Tibial nerve (tissue), 3 donors: ENCODE results near the gene RANBP17.

Experiments
- CTCF ChIP-seq, 5 experiments: fragments of 200-600 bp in 3 of 5; fragments of 450-650 bp in 2 of 5; sonication (generic) in 3 of 5; IDR thresholded peaks; one replicate each; pipeline ENCODE4 v1.5.1; 2016 to 2019; ENCODE audit warnings: antibody characterized with exemption in 5 of 5, mild to moderate bottlenecking in 3 of 5, moderate library complexity in 2 of 5
- POLR2A ChIP-seq, 2 donors: fragments of 450-650 bp; IDR thresholded peaks; one replicate each; pipeline ENCODE4 v1.6.1; 2017; ENCODE audit warnings: antibody characterized with exemption in 2 of 2, mild to moderate bottlenecking in 2 of 2, moderate library complexity in 2 of 2

- TF ChIP-seq CTCF (IDR thresholded peaks at IDR 0.05) (no peak), POLR2A (IDR thresholded peaks at IDR 0.05) (no peak)
Measured at GRCh38 chr5:171128136-171128535, 266.3 kb downstream of the RANBP17 start.
